Gastrocnemius medialis (tissue), 4 donors: ENCODE results near the gene KLF15. TPM values are rescaled to one million over a fixed set of nuclear protein-coding genes. Genes with fewer than 3 reads are reported as not detected.
A peak's percentile ranks its signal among the peaks of the same experiment; 100 is the strongest.

Experiments
- ATAC-seq, 2 donors: fragments of 150-250 bp; one replicate each; pipeline ENCODE4 v1.9.1; 2016
- DNase-seq, 2 donors: peaks; one replicate each; pipeline ENCODE4 v3.0.0-alpha.2; 2019
- H3K27ac ChIP-seq, 4 donors: fragments of 200-600 bp; sonication (generic); 1 replicate in 1 of 4; 2 replicates in 3 of 4; pipeline ENCODE4 v1.5.1; 2016 to 2018; ENCODE audit warnings: mild to moderate bottlenecking in 2 of 4, moderate library complexity in 1 of 4
- H3K27me3 ChIP-seq, 3 donors: fragments of 200-600 bp; sonication (generic) in 2 of 3; 1 replicate in 1 of 3; 2 replicates in 2 of 3; pipeline versions ENCODE4 v1.5.1 to v1.6.0; 2016 to 2019; ENCODE audit warnings: mild to moderate bottlenecking in 1 of 3, moderate library complexity in 1 of 3
- H3K36me3 ChIP-seq, 2 donors: fragments of 200-600 bp; sonication (generic) in 1 of 2; one replicate each; pipeline ENCODE4 v1.5.1; 2017 to 2018
- H3K4me1 ChIP-seq, 2 donors: fragments of 200-600 bp; sonication (generic) in 1 of 2; one replicate each; pipeline ENCODE4 v1.5.1; 2016 to 2017; ENCODE audit warnings: mild to moderate bottlenecking in 2 of 2
- H3K4me3 ChIP-seq, 4 donors: fragments of 200-600 bp; sonication (generic) in 3 of 4; 1 replicate in 1 of 4; 2 replicates in 3 of 4; pipeline ENCODE4 v1.5.1; 2016 to 2019; ENCODE audit warnings: mild to moderate bottlenecking in 2 of 4
- H3K9me3 ChIP-seq, 3 donors: fragments of 200-600 bp; sonication (generic) in 2 of 3; 1 replicate in 1 of 3; 2 replicates in 2 of 3; pipeline ENCODE4 v1.5.1; 2016 to 2019
- CTCF ChIP-seq, 5 experiments: fragments of 450-650 bp in 3 of 5; fragments of 200-600 bp in 2 of 5; sonication (generic) in 2 of 5; IDR thresholded peaks in 4 of 5; conservative IDR thresholded peaks in 1 of 5; 1 replicate in 4 of 5; 2 replicates in 1 of 5; pipeline ENCODE4 v1.5.1; 2016 to 2019; ENCODE audit warnings: antibody characterized with exemption in 5 of 5, mild to moderate bottlenecking in 3 of 5, moderate library complexity in 3 of 5
- POLR2A ChIP-seq, 2 donors: fragments of 450-650 bp; IDR thresholded peaks; one replicate each; pipeline ENCODE4 v1.6.1; 2017; ENCODE audit warnings: antibody characterized with exemption in 2 of 2, mild to moderate bottlenecking in 2 of 2, moderate library complexity in 2 of 2
- in situ Hi-C, 4 donors: fragments of 200-750 bp; cut with MboI; loops; one replicate each; pipeline versions ENCODE4 v1.15.0 to v1.8.0; 2017; ENCODE audit warnings: low sequenced_read_pairs in 4 of 4
- intact Hi-C: fragments of 100-400 bp; cut with DNase I; formaldehyde crosslinking; loops from one replicate; pipeline ENCODE4 v1.15.1; 2023; ENCODE audit warnings: low total_unique reads
- total RNA-seq, 4 donors: library from RNA; depleted of rRNA; stranded (reverse); fragments of >200 nt; gene quantifications; one replicate each; pipeline versions ENCODE4 v1.1.0 to v1.2.3, GENCODE V29; 2016

KLF15 gene
- total RNA-seq, 4 donors from 2014 or later = 75.1 to 157 (median 106) TPM

- intact Hi-C loops = no loop called here
- H3K27me3 ChIP-seq = no peaks in the 10 kb centered on the region
- peak in 2 of 5 experiments; percentile 23 to 32 for TF ChIP-seq CTCF (IDR thresholded peaks at IDR 0.05 in 4 of 5, conservative IDR thresholded peaks at IDR 0.05 in 1 of 5)
- no peak for TF ChIP-seq POLR2A (IDR thresholded peaks at IDR 0.05)
- H3K4me3 ChIP-seq = no peak overlapping the region
- peak in 1 of 2 donors; percentile 63 for DNase-seq
- in situ Hi-C loops = no loop called here
- no peaks in the 10 kb centered on the region for H3K9me3 ChIP-seq
- peaks cover 40 to 41% of the 10 kb centered on the region in 2 donors for H3K4me1 ChIP-seq
- H3K27ac ChIP-seq = peak overlapping the region in 2 of 4 donors; percentile 75 to 76
- ATAC-seq = peak in 1 of 2 donors; percentile 31
- no peaks in the 10 kb centered on the region for H3K36me3 ChIP-seq
Observed at GRCh38 chr3:126372413-126373145, 15.4 kb upstream of the KLF15 start.

GRCh38 chr3:126371096-126371705 is 14.0 kb upstream of the KLF15 start:
- intact Hi-C loops = no loop called here

GRCh38 chr3:126370606-126371005 is 13.4 kb upstream of the KLF15 start:
- Histone ChIP-seq H3K4me3 (no peak overlapping the region), H3K27me3 (no peaks in the 10 kb centered on the region), H3K27ac (peak overlapping the region; percentile 83 to 88 (median 84)), H3K9me3 (no peaks in the 10 kb centered on the region), H3K36me3 (no peaks in the 10 kb centered on the region), H3K4me1 (peaks cover 40 to 41% of the 10 kb centered on the region in 2 donors)
- in situ Hi-C loops = no loop called here
- intact Hi-C loops = loop anchor here (1.0 kb wide), 1 partner anchor 16 kb away; no protein-coding TSS in a partner anchor
- TF ChIP-seq CTCF (IDR thresholded peaks at IDR 0.05 in 4 of 5, conservative IDR thresholded peaks at IDR 0.05 in 1 of 5) = no peak
- no peak for TF ChIP-seq POLR2A (IDR thresholded peaks at IDR 0.05)
- DNase-seq = peak in 1 of 2 donors; percentile 9
- no peak for ATAC-seq

More at GRCh38 chr3:126371096-126371705, 14.0 kb upstream of the KLF15 start:
- ATAC-seq (no peak), DNase-seq (no peak)
- in situ Hi-C loops = no loop called here
- H3K4me1 ChIP-seq = peaks cover 40 to 41% of the 10 kb centered on the region in 2 donors
- peak overlapping the region in 1 of 4 donors; percentile 85 for H3K27ac ChIP-seq
- H3K27me3 ChIP-seq = no peaks in the 10 kb centered on the region
- TF ChIP-seq POLR2A (IDR thresholded peaks at IDR 0.05) (no peak), CTCF (IDR thresholded peaks at IDR 0.05 in 4 of 5, conservative IDR thresholded peaks at IDR 0.05 in 1 of 5) (no peak)
- H3K4me3 ChIP-seq = no peak overlapping the region
- H3K9me3 ChIP-seq = no peaks in the 10 kb centered on the region
- H3K36me3 ChIP-seq = no peaks in the 10 kb centered on the region

GRCh38 chr3:126370055-126370454 is 12.8 kb upstream of the KLF15 start:
- H3K27me3 ChIP-seq = no peaks in the 10 kb centered on the region
- H3K36me3 ChIP-seq = no peaks in the 10 kb centered on the region
- intact Hi-C loops (loop anchor here (1.0 kb wide), 1 partner anchor 16 kb away; no protein-coding TSS in a partner anchor), in situ Hi-C loops (no loop called here)
- TF ChIP-seq POLR2A (IDR thresholded peaks at IDR 0.05) (peak in 1 of 2 donors; percentile 1), CTCF (IDR thresholded peaks at IDR 0.05 in 4 of 5, conservative IDR thresholded peaks at IDR 0.05 in 1 of 5) (no peak)
- H3K27ac ChIP-seq = peak overlapping the region; percentile 83 to 88 (median 84)
- ATAC-seq = peak; percentile 87 to 95
- DNase-seq = peak; percentile 64 to 66
- H3K4me3 ChIP-seq = no peak overlapping the region
- no peaks in the 10 kb centered on the region for H3K9me3 ChIP-seq
- H3K4me1 ChIP-seq = peaks cover 40 to 41% of the 10 kb centered on the region in 2 donors
